GM18505 (cell line): ENCODE results near the gene MC2R.

Experiments
- ATAC-seq: cut with Tn5 transposase; IDR thresholded peaks from one replicate; pipeline ENCODE4 v1.9.1; 2021; ENCODE audit not compliant: unreplicated experiment
- POLR2A ChIP-seq: IDR thresholded peaks from 4 replicates; pipeline ENCODE4 v1.6.1; 2011; ENCODE audit warnings: borderline replicate concordance; ENCODE audit not compliant: insufficient read depth, insufficient read length; ENCODE audit errors: extremely low read depth

Gene MC2R

GRCh38 chr18:13915391-13915790 is at the start of gene MC2R:
MC2R (minus strand) TSS chr18:13915536; CDS start chr18:13885518, 30,018 bp downstream.
- TF ChIP-seq POLR2A = no peak
- no peak for ATAC-seq

DNA sequence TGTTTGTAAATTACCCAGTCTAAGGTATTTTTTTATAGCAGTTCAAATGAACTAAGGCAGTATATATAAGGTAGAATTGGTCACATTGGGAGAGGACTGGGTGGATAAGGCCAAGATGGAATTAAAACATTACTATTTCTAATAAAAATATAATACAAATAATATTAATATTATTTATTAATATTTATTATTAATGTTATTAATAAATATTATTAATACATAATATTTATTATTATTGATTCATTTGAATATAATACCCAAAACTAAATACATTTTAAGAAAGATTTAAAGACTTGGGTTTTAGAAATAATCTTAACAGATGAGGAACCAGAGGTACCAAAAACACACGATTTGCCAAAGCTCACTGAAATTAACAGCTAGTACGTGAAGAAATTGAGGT is 30.5 kb upstream of the MC2R start:
- no peak for TF ChIP-seq POLR2A

DNA sequence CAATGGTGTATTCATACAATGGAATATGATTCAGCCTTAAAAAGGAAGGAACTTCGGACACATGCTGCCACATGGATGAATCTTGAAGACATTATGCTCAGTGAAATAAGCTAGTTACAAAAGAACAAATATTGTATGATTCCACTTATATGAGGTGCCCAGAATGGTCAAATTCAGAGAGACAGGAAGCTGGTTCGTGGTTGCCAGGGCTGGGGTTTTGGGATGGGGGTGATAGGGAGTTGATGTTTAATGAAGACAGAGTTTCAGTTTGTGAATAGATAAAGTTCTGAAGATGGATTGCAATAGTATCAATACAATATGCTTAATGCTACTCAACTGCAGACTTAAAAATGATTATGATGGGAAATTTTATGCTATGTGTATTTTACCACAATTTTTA is 28.0 kb upstream of the MC2R start:
- no peak for ATAC-seq
- no peak for TF ChIP-seq POLR2A

More for the DNA sequence above, 30.5 kb upstream of the MC2R start:
- no peak for ATAC-seq

- TF ChIP-seq POLR2A = no peak
- no peak for ATAC-seq
These were observed 25.0 kb upstream of the MC2R start for GRCh38 chr18:13940326-13940725.

DNA sequence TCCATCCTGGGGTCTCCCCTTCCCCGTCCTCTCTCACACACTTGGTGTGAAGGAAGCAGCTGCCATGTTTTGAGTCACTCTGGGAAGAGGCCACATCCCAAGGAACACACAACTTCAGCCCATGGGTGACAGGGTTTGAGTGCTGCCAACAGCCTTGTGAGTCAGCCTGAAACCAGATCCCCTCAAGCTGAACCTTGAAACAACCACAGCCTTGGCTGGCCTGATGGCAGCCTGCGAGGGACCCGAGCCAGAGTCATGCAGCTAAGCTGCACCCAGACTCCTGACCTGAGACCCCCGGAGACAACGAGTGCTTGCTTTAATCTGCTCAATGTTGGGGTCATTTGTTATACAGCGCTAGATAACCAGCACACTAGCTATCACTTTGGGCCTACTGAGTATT is 19.3 kb upstream of the MC2R start:
- ATAC-seq = peak; percentile 76
- TF ChIP-seq POLR2A = no peak

- no peak for TF ChIP-seq POLR2A
- ATAC-seq = no peak
These were observed 18.7 kb upstream of the MC2R start for GRCh38 chr18:13934058-13934457.

- no peak for ATAC-seq
- TF ChIP-seq POLR2A = no peak
These were observed 17.1 kb upstream of the MC2R start for GRCh38 chr18:13932285-13933025.

DNA sequence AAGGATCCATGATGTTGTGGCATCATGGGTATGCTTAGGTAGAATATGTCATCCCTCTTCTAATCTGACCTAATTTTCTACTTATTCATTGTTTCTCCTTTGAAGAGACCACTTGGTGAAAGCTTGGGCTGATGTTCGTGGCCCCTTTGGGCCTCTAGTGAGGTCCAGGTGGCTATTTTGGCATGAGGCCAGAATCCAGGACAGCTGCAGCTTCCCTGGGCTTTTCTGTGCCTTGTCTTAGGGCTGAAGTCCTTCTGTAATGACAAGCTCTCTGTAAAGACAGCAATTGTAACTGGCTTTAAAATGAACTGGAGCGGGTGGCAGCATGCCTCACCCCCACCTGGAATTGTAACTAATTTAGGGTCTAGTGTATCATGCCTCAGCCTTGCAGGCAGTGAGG is 15.6 kb upstream of the MC2R start:
- TF ChIP-seq POLR2A = no peak
- ATAC-seq = no peak

- ATAC-seq = no peak
- TF ChIP-seq POLR2A = no peak
These were observed 7.9 kb upstream of the MC2R start for GRCh38 chr18:13923221-13923620.

DNA sequence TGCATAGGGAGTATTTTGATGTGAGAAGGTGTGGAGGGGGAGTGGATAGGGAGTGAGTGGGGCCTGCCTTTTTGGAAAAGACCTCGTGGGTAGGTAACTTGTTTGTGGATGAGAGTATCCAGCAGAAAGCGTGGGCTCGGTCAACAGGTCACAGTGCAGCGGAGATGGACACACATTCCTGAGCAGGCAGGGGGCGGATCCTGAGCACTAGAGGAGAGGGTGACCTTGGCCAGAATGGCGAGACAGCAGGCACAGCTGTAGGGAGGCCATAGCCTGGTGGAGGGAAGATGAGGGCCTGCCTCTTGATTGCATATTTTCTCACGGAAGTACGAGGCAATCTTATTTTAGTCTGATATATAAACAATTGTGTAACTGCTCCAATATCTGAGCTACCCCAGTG is 3.6 kb upstream of the MC2R start:
- TF ChIP-seq POLR2A = no peak
- ATAC-seq = no peak

GRCh38 chr18:13917401-13917800 is 2.1 kb upstream of the MC2R start:
- ATAC-seq = no peak
- TF ChIP-seq POLR2A = no peak

GRCh38 chr18:13916559-13916958 is 1.2 kb upstream of the MC2R start:
- no peak for ATAC-seq
- TF ChIP-seq POLR2A = no peak

DNA sequence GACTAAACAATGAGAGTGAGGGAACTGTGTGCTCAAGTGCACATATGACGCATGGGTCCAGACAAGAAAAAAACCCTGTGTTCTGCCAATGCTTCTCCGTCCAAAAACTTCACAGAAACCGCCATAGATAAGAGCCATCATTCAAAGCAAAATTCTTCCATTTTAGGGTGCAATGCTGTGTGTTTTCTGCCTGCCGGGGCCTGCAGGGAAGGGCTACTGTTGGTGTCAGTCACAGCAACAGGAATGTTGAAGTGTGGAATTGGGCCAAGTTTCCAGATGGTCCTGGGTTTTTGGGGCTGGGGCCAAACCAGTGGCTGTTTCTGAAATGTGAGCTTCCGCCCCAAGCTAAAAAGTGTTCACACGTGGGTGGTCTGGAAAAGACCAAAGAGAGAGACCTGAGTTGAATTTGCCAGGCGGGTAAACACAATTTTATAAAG is 677 bp upstream of the MC2R start:
- no peak for ATAC-seq
- TF ChIP-seq POLR2A = no peak

GRCh38 chr18:13914756-13915155 is 580 bp downstream of the MC2R start:
- ATAC-seq = no peak
- no peak for TF ChIP-seq POLR2A

DNA sequence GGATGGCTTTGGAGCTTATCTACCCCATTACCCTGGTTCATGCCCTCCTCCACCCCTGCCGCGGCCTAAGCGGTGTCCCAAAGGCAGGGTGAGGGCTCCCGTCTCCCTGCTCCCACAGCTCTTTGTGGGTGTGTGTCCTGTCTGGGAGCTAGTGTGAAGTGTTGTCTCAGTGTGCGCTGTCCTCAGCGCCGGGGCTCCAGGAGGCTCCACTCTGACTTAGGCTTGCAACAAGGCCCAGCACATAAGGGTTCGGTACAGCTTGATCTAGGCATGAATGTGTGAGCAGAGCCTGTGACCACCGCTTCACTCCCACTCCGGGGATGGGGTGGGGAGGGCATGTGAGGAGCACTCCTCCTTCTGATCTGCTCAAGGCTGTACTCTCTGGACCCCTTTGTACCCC is 1.2 kb downstream of the MC2R start:
- no peak for ATAC-seq
- no peak for TF ChIP-seq POLR2A

DNA sequence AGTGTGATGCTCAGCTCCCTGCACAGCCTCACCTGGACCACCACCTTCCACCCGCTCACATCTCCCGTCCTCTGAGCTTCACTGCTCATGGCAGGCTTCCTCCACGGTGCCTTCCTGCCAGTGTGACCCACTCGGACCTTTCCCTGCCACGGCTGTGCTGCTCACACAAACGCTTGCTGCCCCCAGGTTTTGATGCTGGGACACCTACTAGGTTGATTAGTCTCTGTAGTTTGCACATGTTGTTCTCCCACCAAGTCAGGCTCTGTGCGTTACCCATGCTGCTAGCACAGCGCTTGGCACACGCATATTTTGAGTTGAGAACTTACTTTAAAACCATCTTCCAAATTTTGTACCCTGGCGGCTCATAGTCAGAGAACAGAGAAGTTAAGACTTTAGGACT is 2.1 kb downstream of the MC2R start:
- ATAC-seq = no peak
- TF ChIP-seq POLR2A = no peak

GRCh38 chr18:13912601-13913000 is 2.7 kb downstream of the MC2R start:
- no peak for TF ChIP-seq POLR2A
- no peak for ATAC-seq
